HG03280 (cell line): ENCODE data around the gene SPTB.

Source experiments
- ATAC-seq: cut with Tn5 transposase; IDR thresholded peaks from one replicate; pipeline ENCODE4 v1.9.1; 2021; ENCODE audit warnings: mild to moderate bottlenecking, moderate library complexity; ENCODE audit not compliant: unreplicated experiment

SPTB gene

DNA sequence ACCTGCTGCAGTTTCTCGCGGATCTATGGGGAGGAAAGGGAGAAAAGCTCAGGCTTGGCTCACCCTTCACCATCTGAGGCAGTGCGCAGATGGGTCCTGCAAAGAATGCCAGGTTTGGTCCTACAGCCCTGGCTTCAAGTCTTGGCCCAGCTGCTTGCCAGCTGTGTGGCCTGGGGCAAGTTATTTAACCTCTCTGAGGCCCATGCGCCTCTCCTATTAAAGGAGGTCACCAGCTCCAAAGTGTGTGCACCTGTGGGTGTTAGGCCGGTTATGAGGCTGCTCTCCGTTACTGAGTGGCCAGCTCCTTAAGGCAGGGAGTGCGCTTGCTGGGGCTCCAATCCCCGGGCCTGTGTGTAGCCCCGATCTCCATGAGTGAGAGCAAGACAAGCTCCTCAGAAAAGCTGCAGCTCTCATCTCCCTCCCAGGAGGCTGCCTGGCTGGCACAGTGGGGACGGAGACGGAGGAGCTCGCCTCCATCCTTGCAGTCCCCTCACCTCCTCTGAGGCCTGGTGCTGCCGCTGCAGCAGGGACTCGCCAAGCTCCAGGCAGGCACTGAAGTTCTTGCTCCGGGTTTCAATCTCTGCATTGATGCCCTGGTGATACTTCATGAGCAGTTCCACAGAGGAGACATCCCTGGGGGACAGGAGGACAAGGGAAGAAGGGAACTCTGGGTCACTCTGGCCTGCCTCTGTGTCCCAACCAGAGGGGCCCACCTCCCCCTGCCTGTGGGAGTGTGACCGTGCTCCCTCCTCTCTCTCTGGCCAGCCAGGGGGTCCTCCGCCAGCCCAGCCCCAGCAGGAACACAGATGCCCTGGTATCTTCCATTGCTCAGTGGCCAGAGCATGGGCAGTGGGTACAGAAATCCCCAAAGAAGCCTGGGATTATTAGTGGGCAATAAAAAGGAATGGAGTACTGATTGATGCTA is 110.3 kb downstream of the SPTB start:
- no peak for ATAC-seq

DNA sequence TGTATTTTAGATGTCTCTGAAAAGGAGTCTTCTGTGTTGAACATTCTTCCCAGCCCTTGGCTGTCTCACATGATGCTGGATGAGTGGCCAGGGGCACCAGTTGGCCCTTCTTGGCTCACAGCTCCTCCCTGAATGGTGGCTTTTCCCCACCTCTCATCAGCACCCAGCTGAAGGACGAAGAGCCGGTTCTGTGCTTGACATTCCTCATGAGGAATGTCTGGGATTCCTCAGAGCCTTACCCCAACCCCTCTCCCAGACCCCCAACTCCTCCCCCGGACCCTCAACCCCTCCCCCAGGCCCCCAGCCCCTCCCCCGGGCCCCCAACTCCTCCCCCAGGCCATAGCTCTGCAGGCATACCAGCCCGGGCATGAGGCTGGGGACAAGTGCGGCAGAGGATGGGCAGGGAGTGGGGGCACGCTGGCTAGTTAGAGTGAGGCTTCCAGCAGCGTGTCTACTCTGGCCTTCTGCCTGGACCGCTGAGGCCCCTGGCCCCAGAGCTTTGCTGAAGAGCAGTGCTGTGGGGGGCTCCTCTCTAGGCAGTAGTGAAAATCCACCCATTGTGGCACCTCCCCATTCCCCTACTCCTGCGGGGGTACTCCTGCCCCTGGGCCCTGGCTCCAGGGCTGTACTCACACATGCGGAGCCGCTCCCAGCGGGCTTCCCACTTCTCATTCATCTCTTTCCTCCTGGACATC is 111.2 kb downstream of the SPTB start:
- no peak for ATAC-seq

DNA sequence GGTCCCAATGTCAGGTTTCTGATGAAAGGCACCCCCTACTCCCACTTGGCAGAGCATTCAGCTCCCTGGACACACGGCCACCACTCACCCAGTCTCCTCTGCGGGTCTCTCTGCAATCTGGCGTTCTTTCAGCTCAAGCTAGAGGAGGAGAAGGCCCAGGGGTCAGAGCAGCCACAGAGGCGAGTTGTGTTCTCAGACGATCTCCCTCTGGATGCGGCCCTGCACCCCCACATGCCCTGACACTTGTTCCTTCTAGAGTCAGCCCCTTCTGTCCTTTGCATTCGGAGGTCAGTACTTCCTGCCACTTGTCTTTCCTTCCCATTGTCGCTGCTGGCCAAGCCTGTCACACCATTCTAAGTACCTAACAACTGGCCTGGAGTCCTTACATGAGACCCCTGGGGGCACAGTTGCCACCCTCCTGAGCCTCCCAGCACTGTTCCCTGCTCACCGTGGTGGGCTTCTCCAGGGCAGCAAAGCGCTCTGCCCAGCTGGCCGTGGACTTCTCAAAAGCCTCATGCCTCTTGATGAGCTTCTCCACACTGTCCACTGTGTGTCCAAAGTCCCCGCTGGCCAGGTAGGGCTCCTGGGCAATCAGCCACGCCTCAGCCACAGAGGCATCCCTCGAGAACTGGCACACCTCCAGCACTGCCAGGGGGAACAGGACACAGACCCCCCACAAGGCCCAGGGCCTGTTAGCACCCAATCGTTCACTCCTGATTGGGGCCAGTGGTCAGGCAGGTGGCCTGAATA is 112.3 kb downstream of the SPTB start:
- no peak for ATAC-seq

DNA sequence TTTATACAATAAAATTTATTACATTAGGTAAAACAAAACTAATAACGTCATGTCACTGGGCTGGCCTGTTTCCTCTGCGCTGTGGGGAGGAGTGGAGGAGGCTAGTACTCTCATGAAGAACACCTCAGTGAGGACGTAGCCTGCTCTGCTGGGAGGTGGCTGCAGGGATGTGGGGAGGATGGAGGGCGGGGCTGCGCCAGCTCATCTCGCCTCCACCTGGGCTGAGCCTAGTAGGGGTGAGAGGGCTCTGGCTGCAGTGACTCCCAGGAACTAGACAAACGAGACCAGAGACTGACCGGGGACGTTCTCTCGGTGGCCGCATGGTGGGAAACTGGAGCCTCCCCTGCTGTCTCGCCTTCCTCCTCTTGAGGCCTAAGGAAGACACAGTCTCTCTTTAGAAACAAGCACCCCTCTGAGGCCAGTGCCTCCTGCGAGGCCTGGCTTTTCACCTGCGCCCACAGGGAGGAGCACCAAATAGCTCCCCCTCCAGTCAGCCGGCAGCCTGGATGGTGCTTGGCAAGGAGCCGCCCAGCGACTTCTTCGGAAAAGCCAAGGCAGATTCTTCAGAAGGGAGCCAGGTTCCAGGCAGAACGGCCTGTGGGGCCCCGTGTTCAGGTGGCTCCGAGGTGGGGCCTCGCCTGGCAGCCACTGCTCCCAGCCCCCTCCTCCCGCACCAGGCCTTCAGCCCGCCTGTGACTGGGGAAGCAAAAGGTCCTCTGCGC is 113.1 kb downstream of the SPTB start:
- ATAC-seq = no peak

DNA sequence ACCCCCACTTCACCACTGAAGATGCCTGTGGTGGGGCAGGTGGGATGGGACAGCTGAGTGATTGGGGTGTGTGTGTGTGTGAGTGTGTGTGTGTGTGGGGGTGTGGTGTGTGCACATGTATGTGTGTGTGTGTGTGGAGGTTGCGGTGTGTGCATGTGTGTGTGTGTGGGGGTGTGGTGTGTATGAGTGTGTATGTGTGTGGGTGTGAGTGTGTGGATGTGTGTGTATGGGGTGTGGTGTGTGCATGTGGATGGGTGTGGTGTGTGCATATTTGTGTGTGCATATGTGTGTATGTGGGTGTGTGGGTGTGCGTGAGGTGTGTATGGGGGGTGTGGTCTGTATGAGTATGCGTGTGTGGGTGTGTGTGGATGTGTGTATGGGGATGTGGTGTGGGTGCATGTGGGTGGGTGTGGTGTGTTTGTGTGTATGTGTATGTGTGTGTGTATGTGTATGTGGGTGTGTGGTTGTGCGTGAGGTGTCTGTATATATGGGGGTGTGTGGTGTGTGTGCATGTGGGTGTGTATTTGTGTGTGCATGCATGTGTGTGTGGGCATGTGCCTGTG is 113.9 kb downstream of the SPTB start:
- no peak for ATAC-seq

DNA sequence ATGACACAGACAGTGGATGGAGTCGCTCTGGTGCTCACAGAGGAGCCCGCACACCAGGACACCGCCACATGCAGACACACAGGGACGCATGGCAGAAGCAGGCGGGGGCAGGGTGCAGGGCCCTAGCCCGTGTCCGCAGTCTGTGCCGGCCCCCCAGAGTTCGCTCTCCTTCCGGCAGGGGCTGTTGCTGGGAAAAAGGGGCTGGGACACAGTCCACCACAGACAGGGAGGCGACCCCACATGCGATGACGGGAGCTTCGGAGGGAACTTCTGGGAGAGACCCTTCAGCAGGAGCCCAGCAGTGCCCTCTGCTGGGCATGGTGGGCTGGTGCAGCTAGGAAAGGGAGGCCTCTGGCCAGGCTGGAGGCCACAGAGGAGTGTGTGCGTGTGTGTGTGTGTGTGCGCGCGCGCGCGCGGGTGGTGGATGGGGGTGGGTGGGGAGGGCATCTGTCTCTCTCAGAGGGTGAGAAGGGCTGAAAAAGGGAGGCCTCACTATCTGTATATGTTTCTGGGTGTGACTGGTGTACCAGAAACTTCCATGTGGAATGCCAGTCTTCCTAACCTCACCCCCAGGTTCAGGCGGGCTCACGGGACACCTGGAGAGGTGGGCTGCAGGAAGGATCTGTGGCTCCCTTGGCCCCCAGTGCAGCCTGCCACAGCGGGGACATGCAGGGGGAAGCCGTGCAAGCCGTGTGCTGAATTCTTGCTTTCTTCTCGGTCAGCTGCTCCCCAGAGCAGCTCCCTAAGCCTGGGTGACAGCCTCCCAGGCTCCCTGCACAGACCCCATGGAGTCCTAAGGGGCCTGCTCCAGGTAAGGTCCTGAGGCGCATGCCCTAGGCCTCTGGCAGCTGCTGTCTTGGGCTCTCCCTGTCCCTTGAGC is 114.8 kb downstream of the SPTB start:
- ATAC-seq = no peak

DNA sequence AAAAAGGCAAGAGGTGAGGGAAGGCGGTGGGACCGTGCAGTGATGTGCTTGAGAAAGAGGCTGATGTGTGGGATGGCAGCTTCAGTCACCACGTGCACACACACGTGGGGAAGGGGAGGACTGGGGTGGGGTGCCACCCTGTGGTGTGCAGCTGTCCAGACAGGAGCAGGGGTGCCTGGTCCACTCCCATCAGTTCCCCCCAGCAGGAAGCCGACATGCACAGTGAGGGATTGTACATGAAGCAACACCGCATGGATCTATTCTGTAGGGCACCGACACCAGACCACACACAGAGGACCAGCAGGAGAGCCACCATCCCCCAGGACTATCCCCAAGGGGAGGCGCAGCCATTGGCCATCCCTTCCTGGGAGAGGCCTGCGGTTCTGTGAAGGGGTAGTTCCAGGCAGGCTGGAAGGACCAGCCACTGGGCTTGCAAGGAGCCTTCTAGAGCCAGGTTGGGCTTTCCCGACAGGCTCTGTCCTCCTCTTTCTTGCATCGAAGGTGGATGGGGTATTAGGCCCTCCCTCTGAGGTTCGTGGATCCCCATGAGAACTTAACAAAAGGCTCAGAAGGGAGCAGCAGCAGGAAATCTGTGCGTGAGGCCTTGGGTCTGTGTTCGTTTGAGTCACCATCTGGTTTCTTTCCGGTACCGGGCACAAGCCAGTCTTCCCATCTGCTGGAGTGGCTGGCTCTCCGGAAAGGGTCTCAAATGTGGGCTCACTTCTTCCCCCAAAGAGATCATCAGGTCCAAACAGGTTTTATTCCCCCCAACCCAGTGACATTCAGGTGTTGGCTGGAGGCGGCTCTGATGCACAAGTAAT is 115.7 kb downstream of the SPTB start:
- no peak for ATAC-seq

DNA sequence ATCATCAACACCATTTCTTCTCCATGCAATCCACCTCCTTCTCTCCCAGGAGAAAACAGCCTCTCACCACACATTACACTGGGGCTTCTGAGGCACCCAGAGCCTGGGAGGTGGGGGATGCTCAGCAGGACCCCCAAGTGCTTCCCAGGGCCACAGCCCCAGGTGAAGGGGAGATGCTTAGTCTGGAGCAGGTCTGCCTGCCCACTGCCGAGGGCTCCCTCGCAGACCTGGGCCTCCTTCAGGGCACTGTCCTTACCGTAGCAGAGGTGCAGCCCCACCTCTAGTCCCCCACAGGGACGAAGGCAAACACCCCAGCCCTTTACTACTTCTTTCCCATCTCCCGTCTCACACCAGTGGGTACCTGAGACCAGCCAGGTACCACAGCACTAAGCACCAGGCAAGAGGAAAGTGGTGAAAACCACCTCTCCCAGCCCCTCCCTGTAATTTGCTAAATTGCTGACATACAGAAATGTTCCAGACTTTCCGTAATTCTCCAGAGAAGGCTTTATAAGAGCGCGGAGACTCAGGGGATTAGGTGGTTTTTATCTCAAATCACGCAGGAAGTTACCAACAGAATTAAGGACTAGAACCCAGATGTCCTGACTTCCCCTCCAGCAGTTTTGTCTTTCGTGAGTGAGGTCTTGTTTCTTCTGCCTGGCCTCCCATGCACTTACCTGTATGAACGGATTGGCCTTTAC is 116.5 kb downstream of the SPTB start:
- ATAC-seq = no peak

DNA sequence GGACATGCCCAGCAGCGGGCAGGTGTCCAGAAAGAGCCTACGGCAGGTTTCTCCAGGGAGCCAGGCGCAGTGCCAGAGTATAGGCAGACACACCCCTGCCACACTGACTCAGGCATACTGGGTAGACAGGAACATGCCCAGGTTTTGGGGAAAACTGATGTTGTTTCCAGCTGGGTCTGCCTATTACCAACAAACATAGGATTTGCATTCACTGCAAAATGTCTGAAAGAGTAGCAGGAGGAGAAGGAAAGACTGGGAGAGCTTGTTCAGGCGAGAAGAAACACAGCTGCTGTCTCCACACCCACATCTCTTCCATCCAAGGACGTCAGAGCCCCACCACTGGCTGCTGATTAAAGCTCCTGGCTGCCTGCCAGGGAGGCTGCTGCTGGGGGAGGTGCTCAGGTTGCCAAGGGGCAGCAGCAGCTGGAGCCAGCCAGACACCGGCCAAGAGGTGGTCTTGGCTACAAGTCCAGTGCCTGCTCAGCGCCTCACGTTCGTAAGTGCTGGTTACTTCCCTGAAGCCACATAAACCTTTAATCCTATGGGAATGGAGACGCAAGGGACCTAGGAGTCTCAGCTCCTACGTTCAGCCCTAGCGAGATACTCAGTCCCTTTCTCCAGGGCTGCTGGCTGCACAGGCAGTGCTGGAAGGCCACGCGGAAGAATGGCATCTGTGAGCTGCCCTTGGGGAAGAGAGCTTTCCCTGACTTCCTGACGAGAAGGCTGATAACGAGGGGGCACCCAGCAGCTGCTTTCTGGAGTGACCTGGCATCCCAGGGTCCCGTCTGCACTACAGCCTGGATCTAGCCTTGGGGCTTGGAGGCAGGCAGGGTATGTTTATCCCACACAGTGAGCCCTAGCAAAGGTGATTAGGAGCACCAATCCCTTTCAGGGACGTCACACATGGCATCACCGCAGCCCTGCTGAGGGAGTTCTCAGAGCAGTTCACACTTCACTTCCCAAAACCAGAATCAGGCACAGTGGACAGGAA is 117.4 kb downstream of the SPTB start:
- no peak for ATAC-seq

DNA sequence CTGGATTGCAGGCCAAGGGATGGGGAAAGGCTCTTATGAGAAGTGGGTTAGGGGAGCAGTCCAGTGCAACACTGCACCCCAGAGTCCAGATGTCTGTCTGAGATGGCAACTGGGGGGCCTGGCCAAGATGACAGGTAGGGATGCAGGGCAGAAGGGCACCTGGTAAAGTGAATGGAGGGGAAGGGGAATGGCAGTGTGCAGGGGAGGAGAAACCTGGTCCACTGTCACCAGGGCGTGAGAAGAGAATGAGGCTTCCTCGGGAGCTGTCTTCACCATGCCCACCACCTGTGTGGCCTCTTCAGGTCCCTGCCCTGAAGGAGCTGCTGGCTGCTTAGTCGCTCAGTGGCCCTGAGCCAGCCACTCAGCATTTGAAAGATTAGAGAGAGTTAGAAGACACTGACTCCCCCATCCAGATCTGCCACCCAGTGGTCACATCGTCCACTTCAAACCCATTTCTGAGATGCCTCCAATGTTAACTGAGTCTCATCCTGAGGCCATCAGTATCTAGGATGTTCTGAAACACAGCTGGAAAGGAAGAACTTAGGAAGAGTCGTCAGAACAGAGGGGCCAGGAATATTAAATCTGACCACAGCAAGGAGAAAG is 118.2 kb downstream of the SPTB start:
- ATAC-seq = no peak

DNA sequence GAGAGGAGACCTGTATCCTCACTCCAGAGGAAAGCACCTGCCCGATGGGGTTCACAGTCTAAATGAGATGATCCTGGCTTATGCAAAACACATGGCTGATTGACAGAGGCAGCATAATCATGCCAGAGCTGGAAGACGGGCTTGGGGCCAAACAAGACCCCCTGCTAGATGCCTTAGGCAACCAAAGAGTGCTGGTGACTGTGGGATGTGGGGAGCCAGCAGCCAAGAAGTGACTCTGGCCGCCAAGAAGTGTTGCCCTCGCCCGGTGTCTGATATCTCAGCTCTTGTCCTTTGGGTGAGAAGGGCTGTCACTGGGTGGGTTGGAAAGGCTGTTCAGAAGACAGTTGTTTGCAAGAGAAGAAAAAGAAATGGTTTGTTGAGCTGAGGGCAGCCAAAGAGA is 118.8 kb downstream of the SPTB start:
- ATAC-seq = no peak

DNA sequence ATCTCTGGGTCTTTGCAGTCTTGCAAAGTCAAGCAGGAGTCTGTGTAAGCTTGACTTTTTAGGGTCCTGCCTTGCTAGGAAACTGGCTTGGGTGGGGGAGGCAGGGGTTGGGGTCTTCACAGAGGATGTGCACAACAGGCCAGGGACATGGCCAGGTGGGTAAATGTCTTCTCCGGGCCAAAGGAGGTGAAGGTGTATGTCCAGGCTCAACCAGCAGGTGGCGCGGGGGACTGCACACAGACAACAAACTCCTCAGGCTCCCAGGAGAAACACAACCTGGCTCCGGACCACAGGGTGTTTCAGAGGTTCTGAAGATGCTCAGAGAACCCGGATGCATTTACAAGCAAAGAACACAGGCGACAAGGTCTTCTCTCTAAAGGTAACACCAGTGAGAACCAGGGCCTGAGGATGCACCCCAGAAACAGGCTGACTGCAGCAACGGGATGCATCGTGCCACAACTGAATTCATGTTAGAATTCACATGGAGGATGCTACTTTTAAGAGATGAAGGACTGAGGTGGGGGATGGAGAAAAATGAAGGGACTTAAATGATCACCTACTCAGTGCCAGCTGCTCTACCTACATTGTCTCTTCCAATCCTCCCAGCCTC is 119.5 kb downstream of the SPTB start:
- no peak for ATAC-seq

DNA sequence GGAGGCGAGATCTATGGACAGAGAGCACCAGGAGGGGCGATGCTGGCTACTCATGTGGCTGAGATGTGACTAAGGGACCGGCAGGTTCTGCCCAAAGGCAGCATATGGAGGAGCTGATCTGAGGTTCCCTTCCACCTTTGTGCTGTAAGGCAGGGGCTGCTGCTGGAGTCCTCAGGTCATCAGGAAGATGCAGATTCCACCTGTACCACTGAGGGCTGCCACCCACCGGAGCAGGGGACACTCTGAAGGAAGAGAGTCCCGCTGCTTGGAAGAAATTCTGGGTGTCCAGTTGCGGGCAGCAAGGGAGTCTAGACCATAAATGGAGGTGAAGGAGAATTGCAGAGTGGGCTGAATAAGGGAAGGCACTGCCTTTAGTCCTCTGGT is 120.2 kb downstream of the SPTB start:
- ATAC-seq = no peak

DNA sequence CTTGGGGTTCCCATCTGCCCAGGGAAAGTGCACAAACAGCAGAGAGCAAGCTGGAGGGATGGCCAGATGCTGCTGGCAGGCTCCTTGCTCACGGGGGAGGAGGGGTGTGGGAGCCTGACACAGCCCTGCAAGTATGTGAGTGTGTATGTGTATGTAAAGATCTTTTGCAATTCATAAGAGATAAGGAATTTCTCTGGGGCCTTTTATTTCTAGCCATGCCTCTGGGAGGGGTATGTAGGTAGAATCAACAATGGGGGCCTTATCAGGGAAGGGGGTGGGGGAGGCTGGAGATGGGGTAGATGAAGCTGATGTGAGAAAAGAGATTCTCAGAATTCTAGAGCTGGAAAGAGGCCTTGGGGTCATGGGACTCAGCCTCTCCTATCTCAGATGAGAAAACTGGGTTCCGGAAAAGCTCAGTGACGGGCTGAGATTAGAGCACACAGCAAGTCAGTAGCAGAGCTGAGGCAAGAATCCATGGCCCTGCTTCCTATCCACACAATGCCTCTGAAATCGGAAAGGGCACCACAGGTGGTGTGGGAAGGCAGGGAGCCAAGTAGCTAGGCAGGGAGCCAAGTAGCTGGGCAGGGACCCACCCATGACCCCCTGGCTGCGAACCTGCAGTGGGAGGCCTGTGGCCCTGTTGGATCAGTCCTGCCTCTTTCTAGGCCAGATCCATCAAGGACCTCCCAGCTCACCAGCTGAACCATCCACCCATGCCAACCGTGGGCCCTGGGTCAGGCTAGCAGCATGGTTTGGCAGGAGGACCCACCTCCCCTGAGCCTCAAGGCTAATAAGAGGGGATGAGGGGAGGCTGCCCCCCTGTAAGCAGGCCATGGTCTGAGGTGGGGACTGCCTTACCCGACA is 120.8 kb downstream of the SPTB start:
- ATAC-seq = no peak

DNA sequence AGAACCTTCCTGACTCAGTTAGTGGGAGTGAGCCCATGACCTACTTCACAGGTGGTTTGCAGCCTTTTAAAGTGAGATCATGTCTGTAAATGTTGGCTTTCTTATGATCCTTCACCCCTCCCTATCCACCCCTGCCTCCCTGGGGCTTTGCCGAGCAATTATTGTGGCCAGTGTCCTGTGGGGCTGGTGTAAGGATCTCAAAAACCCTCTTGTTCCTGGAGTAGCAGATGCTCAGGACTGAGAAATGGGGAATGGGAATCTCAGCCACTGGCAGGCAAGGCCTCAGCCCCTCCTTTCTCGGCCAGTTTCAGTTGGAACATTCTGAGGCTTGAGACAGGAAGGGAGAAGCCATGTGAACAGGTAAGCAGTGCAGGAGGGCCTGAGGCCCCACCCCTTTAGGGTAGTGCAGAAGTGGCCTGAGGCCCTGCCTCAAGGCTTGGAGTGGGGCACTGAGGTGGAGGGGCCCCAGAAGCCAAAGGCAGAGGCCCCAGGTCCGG is 121.6 kb downstream of the SPTB start:
- ATAC-seq = no peak
